Coronary artery (tissue), 2 donors: ENCODE measurements around the gene FGB.

Experiments used
- DNase-seq: peaks from one replicate; pipeline ENCODE4 v3.0.0-alpha.2; 2017; ENCODE audit warnings: low spot score
- H3K27ac ChIP-seq, 2 donors: fragments of 200-600 bp; sonication (generic); one replicate each; pipeline ENCODE4 v1.5.1; 2016 to 2019
- H3K4me3 ChIP-seq: fragments of 200-600 bp; sonication (generic); 2 replicates; pipeline ENCODE4 v1.5.1; 2016; ENCODE audit warnings: mild to moderate bottlenecking, moderate library complexity
- TF ChIP-seq, protein P1 (sequence below): fragments of 200-600 bp; sonication (generic); IDR thresholded peaks from one replicate; pipeline ENCODE4 v1.5.1; 2019; ENCODE audit warnings: antibody characterized with exemption

The FGB gene

DNA sequence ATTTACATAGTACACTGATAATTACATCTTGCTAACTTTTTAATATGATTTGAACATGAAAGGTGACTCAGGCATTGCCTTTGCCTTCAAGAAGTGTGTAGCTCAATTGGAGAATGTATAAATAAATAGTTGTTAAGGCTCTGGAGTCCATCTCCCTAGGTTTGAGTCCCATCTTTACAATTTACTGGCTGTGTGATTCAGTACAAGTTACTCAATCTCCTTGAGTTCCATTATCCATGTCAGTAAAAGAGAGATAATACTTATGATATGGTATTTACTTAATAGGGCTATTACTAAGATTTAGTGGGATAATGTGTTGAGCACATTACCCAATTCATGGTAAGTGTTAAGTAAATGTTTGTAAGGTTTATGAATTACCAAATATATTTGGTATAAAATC, 51.5 kb downstream of the FGB start:
- Histone ChIP-seq H3K4me3 (no peak overlapping the region), H3K27ac (no peak overlapping the region)
- TF ChIP-seq, protein P1, sequence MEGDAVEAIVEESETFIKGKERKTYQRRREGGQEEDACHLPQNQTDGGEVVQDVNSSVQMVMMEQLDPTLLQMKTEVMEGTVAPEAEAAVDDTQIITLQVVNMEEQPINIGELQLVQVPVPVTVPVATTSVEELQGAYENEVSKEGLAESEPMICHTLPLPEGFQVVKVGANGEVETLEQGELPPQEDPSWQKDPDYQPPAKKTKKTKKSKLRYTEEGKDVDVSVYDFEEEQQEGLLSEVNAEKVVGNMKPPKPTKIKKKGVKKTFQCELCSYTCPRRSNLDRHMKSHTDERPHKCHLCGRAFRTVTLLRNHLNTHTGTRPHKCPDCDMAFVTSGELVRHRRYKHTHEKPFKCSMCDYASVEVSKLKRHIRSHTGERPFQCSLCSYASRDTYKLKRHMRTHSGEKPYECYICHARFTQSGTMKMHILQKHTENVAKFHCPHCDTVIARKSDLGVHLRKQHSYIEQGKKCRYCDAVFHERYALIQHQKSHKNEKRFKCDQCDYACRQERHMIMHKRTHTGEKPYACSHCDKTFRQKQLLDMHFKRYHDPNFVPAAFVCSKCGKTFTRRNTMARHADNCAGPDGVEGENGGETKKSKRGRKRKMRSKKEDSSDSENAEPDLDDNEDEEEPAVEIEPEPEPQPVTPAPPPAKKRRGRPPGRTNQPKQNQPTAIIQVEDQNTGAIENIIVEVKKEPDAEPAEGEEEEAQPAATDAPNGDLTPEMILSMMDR = no peak
- no peak for DNase-seq

DNA sequence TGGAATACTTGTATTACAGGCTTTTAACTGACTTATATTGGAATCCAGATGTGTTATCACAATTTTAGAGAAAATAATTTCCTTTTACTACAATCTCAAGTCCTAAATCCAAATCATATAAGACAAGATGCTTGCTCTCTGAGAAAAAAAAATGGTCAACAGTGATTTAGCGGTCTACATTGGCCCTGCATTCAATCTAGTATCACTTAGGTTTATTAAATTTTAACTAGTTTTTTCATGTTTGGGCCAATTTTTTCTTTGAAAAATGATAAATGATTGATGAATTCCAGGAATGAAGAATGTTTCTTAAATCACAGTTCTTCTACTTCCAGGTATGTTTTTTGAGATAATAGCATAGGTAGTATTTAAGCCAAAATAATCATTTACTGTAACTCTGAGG, 52.4 kb downstream of the FGB start:
- DNase-seq = no peak

DNA sequence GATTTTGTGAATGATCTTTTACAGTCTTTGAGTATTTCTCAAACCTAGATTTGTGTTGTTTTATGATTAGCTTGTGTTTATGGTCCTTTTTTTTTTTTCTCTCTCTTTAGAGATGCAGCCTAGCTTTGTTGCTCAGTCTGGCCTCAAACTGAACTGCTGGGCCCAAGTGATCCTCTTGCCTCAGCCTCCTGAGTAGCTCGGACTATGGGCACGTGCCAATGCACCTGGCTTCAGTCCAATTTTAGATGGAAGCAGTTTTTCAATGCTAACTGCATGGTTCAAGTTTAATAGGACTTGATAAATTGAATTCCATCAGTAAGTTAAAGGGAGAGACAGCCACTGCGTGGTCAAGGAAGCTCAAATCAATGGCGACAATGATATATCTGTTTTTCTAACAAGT, 53.5 kb downstream of the FGB start:
- Histone ChIP-seq H3K27ac (no peak overlapping the region), H3K4me3 (no peak overlapping the region)

More for the DNA sequence above, 52.4 kb downstream of the FGB start:
- Histone ChIP-seq H3K27ac (no peak overlapping the region), H3K4me3 (no peak overlapping the region)
- TF ChIP-seq, protein P1 = no peak

DNA sequence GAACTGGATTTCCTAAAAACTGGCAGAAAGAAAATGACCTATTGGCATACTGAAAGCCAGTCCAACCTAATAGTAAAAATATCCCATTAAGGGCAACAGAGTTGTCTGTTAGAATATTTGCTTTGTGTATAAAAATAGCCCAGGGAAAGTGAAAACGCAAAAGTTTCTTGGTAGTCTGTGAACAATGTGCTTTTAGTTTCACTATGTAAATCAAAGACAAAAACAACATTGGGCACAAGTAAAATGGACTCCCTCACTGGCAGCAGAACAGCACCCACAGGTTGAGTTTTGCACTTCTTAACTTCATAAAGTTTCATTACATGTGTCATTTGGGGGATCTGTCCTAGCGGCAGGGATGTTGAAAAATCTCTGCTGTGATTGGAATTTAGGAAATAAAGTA, 53.9 kb downstream of the FGB start:
- Histone ChIP-seq H3K4me3 (no peak overlapping the region), H3K27ac (no peak overlapping the region)
- TF ChIP-seq, protein P1 = no peak
- no peak for DNase-seq

More for the DNA sequence above, 53.5 kb downstream of the FGB start:
- no peak for DNase-seq
- TF ChIP-seq, protein P1 = no peak

DNA sequence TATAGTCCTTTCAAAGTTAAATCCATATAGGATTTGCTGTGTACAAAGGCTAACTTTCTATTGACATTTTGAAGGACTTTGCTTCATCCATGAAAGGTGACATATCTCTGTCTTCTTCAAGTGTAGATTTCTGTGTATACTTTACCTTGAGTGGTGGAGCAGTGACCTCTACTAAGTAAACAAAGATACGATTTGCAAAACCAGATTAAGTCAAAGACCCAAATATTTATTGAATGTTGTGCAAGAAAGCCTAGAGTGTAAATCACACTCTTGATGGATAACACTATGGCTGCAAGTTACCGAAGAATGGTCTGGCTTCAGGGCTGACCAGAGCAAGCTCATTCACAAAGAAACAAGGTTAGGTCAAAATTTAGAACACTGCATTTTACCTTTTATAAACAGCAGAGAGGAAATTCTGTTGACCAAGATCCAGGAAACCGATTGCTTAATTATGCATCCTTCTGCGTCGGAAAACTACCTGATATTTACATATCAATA, 55.1 kb downstream of the FGB start:
- DNase-seq = no peak
- Histone ChIP-seq H3K27ac (no peak overlapping the region), H3K4me3 (no peak overlapping the region)
- TF ChIP-seq, protein P1 = no peak

DNA sequence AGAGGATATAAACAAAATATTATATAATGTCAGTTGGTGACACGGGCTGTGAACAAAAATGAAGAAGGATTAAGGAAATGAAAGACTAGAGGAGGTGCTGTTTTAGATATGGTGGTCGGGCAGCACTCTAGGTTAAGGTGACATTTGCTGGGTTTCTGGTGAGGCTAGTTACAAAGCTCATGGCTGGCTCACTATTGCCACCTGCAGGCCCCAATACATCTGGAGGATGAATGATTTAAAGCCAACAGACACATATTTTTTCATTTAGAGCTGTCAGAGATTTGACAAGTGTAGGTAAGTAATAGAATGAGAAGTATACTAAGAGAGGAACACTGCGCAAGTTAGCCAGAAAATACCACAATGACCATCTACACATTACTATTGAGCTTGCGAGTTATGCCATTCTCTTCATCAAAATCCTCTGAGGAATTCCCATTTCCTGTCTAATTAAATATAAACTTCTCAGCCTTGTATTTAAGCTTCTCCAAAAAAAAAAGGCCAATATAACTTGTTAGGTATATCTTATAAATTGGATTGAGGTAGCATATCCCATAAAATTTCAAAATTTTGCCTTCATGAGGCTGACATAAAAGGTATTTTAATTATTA, 56.0 kb downstream of the FGB start:
- Histone ChIP-seq H3K4me3 (no peak overlapping the region), H3K27ac (no peak overlapping the region)
- DNase-seq = no peak
- TF ChIP-seq, protein P1 = no peak

DNA sequence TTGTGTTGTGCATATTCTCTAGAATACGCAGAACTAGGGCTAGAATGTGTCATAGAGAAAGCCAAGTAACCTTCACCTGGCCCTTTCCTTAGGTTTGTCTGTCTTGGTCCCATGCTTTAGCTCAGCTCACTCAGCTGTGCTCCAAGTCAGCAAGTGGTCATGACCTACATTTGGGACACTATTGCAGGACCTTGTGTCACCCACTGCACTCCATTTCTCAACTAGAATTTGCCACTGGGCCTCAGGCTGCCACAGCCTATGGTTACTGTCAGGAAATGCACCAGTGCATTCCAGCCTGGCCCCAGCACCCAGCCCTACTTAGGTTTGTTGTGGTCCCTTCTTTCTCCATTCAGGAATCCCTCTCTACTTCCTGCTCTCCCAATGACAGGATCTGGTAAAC, 57.3 kb downstream of the FGB start:
- H3K4me3 ChIP-seq = no peak overlapping the region
- no peak for DNase-seq
- TF ChIP-seq, protein P1 = no peak
- H3K27ac ChIP-seq = no peak overlapping the region
